Measurements from ENCODE around the gene APOL3. TPM values are rescaled to one million over a fixed set of nuclear protein-coding genes. Genes with fewer than 3 reads are reported as not detected.
A peak's percentile ranks its signal among the peaks of the same experiment; 100 is the strongest.
"Not testable (repeated sequence)": the region's sequence is repeated elsewhere in the genome, so short reads cannot be mapped to it uniquely, and the experiment has no call there.

The APOL3 gene
- total RNA-seq, 2 experiments from 2014 or later, result 35.0 to 37.8 TPM

DNA sequence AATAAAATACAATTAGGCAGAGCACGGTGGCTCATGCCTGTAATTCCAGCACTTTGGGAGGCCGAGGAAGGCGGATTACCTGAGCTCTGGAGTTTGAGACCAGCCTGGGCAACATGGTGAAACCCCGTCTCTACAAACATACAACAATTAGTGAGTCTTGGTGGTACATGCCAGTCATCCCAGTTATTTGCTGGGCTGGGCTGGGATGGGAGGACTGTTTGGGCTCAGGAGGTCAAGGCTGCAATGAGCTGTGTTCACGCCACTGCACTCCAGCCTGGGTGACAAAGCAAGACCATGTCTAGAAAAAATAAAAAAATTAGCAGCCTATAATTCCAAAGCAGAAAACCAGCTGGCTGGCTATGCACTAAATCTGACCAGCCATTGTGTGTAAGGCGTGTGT lies 35.1 kb downstream of the APOL3 start:
- intact Hi-C loops (cut with micrococcal nuclease), result loop anchor here (10.0 kb wide), 1 partner anchor 291 kb away; no protein-coding TSS in a partner anchor
- H3K36me3 Mint-ChIP-seq (ENCODE audit: low read depth), result no peaks in the 10 kb centered on the region
- no peak for DNase-seq
- no peaks in the 10 kb centered on the region for H3K27me3 Mint-ChIP-seq (ENCODE audit: low read depth)
- no peak overlapping the region for H3K4me3 Mint-ChIP-seq
- H3K4me1 Mint-ChIP-seq (ENCODE audit: low read depth), result peaks cover 14% of the 10 kb centered on the region
- H3K9me3 Mint-ChIP-seq, result no peaks in the 10 kb centered on the region
- H3K27ac Mint-ChIP-seq, result no peak overlapping the region
- CTCF ChIA-PET, result interaction anchor here (0.8 to 3.6 kb wide), 7 partner anchors 12 to 499 kb away, joined by 3 to 23 read pairs (median 7); no protein-coding TSS in a partner anchor

- CTCF ChIA-PET, result interaction anchor here (0.6 to 3.6 kb wide), 22 partner anchors 8 to 774 kb away, joined by 3 to 23 read pairs (median 4); no protein-coding TSS in a partner anchor
- Mint-ChIP-seq H3K9me3 (no peaks in the 10 kb centered on the region), H3K36me3 (ENCODE audit: low read depth) (no peaks in the 10 kb centered on the region), H3K27me3 (ENCODE audit: low read depth) (no peaks in the 10 kb centered on the region), H3K4me3 (no peak overlapping the region), H3K4me1 (ENCODE audit: low read depth) (peaks cover 14% of the 10 kb centered on the region), H3K27ac (no peak overlapping the region)
- no peak for DNase-seq
- intact Hi-C loops (cut with micrococcal nuclease), result loop anchor here (1.0 to 10.0 kb wide), 5 partner anchors 58 to 774 kb away; no protein-coding TSS in a partner anchor
Observed at GRCh38 chr22:36124666-36125065, 35.9 kb downstream of the APOL3 start.

DNA sequence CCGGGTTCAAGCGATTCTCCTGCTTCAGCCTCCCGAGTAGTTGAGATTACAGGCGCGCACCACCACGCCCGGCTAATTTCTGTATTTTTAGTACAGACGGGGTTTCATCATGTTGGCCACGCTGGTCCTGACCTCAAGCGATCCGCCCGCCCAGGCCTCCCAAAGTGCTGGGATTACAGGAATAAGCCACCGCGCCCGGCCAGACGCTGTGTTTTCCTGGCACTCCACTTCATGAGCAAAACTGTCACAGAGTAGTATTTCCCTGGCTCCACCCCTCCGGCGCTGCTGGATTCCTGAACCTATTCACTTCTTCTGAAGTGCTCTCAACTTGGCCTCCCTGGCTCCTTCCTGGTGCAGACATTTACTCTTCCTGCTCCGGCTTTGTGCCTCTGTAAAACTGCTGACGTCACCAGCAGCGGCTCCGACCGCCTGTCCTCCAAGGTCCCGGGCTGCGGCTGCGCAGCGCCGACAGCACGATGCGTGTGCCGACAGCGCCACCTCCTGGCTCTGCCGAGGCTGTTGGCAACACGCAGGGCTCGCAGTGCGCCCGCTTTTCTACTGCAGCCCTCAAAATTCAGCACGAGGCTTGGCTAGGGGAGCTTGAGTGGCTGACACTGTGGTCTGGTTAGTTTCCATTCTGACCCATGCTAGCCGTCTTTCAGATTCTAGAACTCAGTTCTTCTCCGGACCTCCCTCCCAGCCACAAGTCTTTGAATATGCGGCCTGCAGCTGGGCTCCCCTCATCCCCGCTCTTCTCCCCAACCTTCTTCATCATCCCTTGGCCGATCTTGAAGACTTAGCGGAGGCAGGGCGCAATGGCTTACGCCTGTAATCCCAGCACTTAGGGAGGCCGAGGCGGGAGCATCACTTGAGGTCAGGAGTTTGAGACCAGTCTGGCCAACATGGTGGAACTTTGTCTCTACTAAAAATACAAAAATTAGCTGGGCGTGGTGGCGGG lies 36.6 kb downstream of the APOL3 start:
- Mint-ChIP-seq H3K36me3 (ENCODE audit: low read depth) (no peaks in the 10 kb centered on the region), H3K9me3 (no peaks in the 10 kb centered on the region), H3K4me1 (ENCODE audit: low read depth) (peaks cover 14% of the 10 kb centered on the region), H3K27me3 (ENCODE audit: low read depth) (no peaks in the 10 kb centered on the region), H3K27ac (peak overlapping the region; percentile 86), H3K4me3 (peak overlapping the region; percentile 69)
- DNase-seq, result peak; percentile 95
- intact Hi-C loops (cut with micrococcal nuclease), result loop anchor here (1.0 to 10.0 kb wide), 5 partner anchors 58 to 774 kb away; no protein-coding TSS in a partner anchor
- CTCF ChIA-PET, result interaction anchor here (0.6 to 3.6 kb wide), 22 partner anchors 8 to 773 kb away, joined by 3 to 23 read pairs (median 4); no protein-coding TSS in a partner anchor

GRCh38 chr22:36120621-36121351 lies 39.8 kb downstream of the APOL3 start:
- not testable (repeated sequence) for DNase-seq; H3K9me3 Mint-ChIP-seq; H3K27me3 Mint-ChIP-seq (ENCODE audit: low read depth); H3K36me3 Mint-ChIP-seq (ENCODE audit: low read depth); H3K27ac Mint-ChIP-seq; H3K4me3 Mint-ChIP-seq
- peaks cover 14% of the 10 kb centered on the region for H3K4me1 Mint-ChIP-seq (ENCODE audit: low read depth)
- intact Hi-C loops (cut with micrococcal nuclease), result loop anchor here (5.0 to 10.0 kb wide), 2 partner anchors 188 to 286 kb away; no protein-coding TSS in a partner anchor
- CTCF ChIA-PET, result interaction anchor here (0.8 kb wide), 1 partner anchor 537 kb away, joined by 3 read pairs; no protein-coding TSS in a partner anchor

GRCh38 chr22:36117053-36117554 lies 43.5 kb downstream of the APOL3 start:
- no peaks in the 10 kb centered on the region for H3K36me3 Mint-ChIP-seq (ENCODE audit: low read depth)
- no peak for DNase-seq
- no peak overlapping the region for H3K27ac Mint-ChIP-seq
- intact Hi-C loops (cut with micrococcal nuclease), result no loop called here
- no peaks in the 10 kb centered on the region for H3K27me3 Mint-ChIP-seq (ENCODE audit: low read depth)
- CTCF ChIA-PET, result interaction anchor here (0.7 kb wide), 1 partner anchor 52 kb away, joined by 3 read pairs; no protein-coding TSS in a partner anchor
- H3K4me1 Mint-ChIP-seq (ENCODE audit: low read depth), result no peaks in the 10 kb centered on the region
- no peaks in the 10 kb centered on the region for H3K9me3 Mint-ChIP-seq
- H3K4me3 Mint-ChIP-seq, result no peak overlapping the region

- H3K36me3 Mint-ChIP-seq (ENCODE audit: low read depth), result no peaks in the 10 kb centered on the region
- DNase-seq, result no peak
- H3K27ac Mint-ChIP-seq, result no peak overlapping the region
- H3K4me1 Mint-ChIP-seq (ENCODE audit: low read depth), result no peaks in the 10 kb centered on the region
- CTCF ChIA-PET, result interaction anchor here (0.5 to 3.4 kb wide), 4 partner anchors 15 to 489 kb away, joined by 3 to 15 read pairs (median 4); no protein-coding TSS in a partner anchor
- no peaks in the 10 kb centered on the region for H3K9me3 Mint-ChIP-seq
- no peak overlapping the region for H3K4me3 Mint-ChIP-seq
- intact Hi-C loops (cut with micrococcal nuclease), result no loop called here
- no peaks in the 10 kb centered on the region for H3K27me3 Mint-ChIP-seq (ENCODE audit: low read depth)
Observed at GRCh38 chr22:36116127-36116526, 44.4 kb downstream of the APOL3 start.

DNA sequence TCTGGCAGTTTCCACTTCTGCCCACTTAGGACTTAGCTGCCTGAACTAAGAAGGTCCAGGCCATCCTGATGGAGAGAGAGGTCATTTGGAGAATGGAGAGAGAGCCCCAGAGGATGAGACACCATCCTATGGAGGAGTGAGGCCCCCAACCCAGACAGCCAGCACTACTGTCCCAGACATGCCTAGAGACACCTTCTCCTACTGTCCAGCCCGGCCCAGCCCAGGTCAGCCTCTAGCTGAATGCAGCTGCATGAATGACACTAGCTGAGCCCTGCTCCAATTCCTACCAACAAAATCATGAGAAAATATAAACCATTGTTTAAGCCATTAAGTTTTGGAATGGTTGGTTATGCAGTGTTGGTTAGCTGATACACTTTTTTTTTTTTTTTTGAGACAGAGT lies 47.4 kb downstream of the APOL3 start:
- DNase-seq, result no peak
- H3K4me1 Mint-ChIP-seq (ENCODE audit: low read depth), result no peaks in the 10 kb centered on the region
- H3K27me3 Mint-ChIP-seq (ENCODE audit: low read depth), result no peaks in the 10 kb centered on the region
- CTCF ChIA-PET, result interaction anchor here (1.0 to 3.4 kb wide), 2 partner anchors 12 to 47 kb away, joined by 3 to 15 read pairs; no protein-coding TSS in a partner anchor
- H3K4me3 Mint-ChIP-seq, result no peak overlapping the region
- no peaks in the 10 kb centered on the region for H3K36me3 Mint-ChIP-seq (ENCODE audit: low read depth)
- H3K27ac Mint-ChIP-seq, result no peak overlapping the region
- no peaks in the 10 kb centered on the region for H3K9me3 Mint-ChIP-seq
- intact Hi-C loops (cut with micrococcal nuclease), result no loop called here

- Mint-ChIP-seq H3K4me1 (ENCODE audit: low read depth) (no peaks in the 10 kb centered on the region), H3K36me3 (ENCODE audit: low read depth) (no peaks in the 10 kb centered on the region), H3K27me3 (ENCODE audit: low read depth) (no peaks in the 10 kb centered on the region), H3K9me3 (no peaks in the 10 kb centered on the region), H3K4me3 (no peak overlapping the region), H3K27ac (no peak overlapping the region)
- no peak for DNase-seq
- intact Hi-C loops (cut with micrococcal nuclease), result no loop called here
- CTCF ChIA-PET, result no interaction called here
Observed at GRCh38 chr22:36111316-36111715, 49.2 kb downstream of the APOL3 start.

GRCh38 chr22:36110306-36110881 lies 50.2 kb downstream of the APOL3 start:
- CTCF ChIA-PET, result interaction anchor here (1.7 kb wide), 1 partner anchor 44 kb away, joined by 6 read pairs; no protein-coding TSS in a partner anchor
- intact Hi-C loops (cut with micrococcal nuclease), result no loop called here
- no peak overlapping the region for H3K27ac Mint-ChIP-seq
- DNase-seq, result no peak
- H3K4me3 Mint-ChIP-seq, result no peak overlapping the region
- no peaks in the 10 kb centered on the region for H3K27me3 Mint-ChIP-seq (ENCODE audit: low read depth)
- H3K4me1 Mint-ChIP-seq (ENCODE audit: low read depth), result no peaks in the 10 kb centered on the region
- H3K9me3 Mint-ChIP-seq, result no peaks in the 10 kb centered on the region
- H3K36me3 Mint-ChIP-seq (ENCODE audit: low read depth), result no peaks in the 10 kb centered on the region

DNA sequence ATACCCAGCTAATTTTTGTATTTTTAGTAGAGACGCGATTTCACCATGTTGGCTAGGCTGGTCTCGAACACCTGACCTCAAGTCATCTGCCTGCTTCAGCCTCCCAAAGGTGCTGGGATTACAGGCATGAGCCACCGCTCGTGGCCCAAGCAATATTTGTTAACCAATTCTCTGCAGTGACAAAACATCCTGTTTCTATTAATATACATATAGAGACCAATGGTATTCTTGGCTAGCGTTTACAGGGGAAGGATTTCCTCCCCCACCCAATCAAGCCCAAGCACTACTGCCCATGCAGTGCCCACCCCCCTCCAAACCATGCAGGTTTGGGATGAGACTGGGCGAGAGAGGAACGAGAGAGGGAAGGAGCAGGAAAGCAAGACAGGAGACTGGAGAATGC lies 53.1 kb downstream of the APOL3 start:
- CTCF ChIA-PET, result no interaction called here
- Mint-ChIP-seq H3K4me3 (no peak overlapping the region), H3K36me3 (ENCODE audit: low read depth) (no peaks in the 10 kb centered on the region), H3K9me3 (no peaks in the 10 kb centered on the region), H3K4me1 (ENCODE audit: low read depth) (no peaks in the 10 kb centered on the region), H3K27me3 (ENCODE audit: low read depth) (no peaks in the 10 kb centered on the region), H3K27ac (no peak overlapping the region)
- intact Hi-C loops (cut with micrococcal nuclease), result no loop called here
- no peak for DNase-seq

- H3K9me3 Mint-ChIP-seq, result no peaks in the 10 kb centered on the region
- H3K36me3 Mint-ChIP-seq (ENCODE audit: low read depth), result no peaks in the 10 kb centered on the region
- no peak overlapping the region for H3K27ac Mint-ChIP-seq
- H3K4me1 Mint-ChIP-seq (ENCODE audit: low read depth), result no peaks in the 10 kb centered on the region
- H3K27me3 Mint-ChIP-seq (ENCODE audit: low read depth), result no peaks in the 10 kb centered on the region
- intact Hi-C loops (cut with micrococcal nuclease), result no loop called here
- CTCF ChIA-PET, result no interaction called here
- DNase-seq, result no peak
- H3K4me3 Mint-ChIP-seq, result no peak overlapping the region
Observed at GRCh38 chr22:36106910-36107309, 53.6 kb downstream of the APOL3 start.
